Measurements from ENCODE around the gene FGD2. TPM values are rescaled to one million over a fixed set of nuclear protein-coding genes. Genes with fewer than 3 reads are reported as not detected.
A peak's percentile ranks its signal among the peaks of the same experiment; 100 is the strongest.
"Not testable (repeated sequence)": the region's sequence is repeated elsewhere in the genome, so short reads cannot be mapped to it uniquely, and the experiment has no call there.

Gene FGD2
- total RNA-seq, 1 donor from 2014 or later: not detected

DNA sequence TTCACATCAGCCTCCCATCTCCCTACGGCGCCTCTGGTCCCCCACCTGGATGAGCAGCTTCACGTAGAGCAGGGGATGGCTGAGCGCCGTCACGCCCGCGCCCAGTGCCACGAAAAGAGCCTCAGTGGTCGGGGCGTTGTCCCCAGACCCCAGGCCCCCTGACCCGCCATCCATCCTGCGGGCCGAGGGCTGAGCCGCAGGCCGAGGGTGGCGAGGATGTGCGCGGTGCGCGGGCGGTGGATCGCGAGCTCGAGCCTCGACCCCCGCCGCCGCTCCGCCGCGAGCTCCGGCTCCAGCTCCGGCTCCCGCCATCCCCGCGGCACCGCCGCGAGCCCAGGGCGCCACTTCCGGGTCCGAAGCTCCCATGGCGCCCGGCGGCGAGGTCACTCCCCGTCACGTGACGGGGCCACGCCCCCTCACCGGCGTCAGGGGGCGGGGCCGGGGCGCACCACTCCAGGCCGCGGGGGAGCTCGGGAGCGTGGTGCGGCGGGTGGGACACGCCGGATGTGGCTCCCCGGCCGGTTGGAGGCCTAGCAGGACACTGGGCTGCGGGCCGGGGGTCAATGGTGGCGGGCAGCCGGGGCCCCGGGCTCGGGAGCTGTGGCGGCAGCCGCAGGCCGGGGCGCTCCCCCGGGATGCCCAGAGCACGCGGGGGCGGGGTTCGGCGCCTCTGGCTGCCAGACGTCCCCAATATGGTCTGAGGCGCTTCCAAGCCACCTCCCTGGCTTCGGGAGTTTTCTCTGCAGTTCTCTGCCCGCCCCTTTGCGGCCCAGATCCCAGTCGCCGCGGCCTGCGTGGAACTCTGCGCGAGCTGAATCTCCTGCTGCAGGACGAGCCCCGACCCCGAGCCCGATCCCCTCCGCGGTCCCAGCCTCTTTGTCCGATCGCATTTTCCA is 19.4 kb upstream of the FGD2 start, which contains the start of gene MTCH1:
TSS of gene MTCH1 (minus strand) at position 389 of the 896 bp plus-strand sequence. CDS start at position 366, 23 bp downstream.
- Mint-ChIP-seq H3K36me3 (ENCODE audit: unreplicated experiment) (no peaks in the 10 kb centered on the region), H3K4me1 (ENCODE audit: unreplicated experiment) (peaks cover 17% of the 10 kb centered on the region)
- DNase-seq (ENCODE audit: extremely low spot score, unreplicated experiment): peak; percentile 97

DNA sequence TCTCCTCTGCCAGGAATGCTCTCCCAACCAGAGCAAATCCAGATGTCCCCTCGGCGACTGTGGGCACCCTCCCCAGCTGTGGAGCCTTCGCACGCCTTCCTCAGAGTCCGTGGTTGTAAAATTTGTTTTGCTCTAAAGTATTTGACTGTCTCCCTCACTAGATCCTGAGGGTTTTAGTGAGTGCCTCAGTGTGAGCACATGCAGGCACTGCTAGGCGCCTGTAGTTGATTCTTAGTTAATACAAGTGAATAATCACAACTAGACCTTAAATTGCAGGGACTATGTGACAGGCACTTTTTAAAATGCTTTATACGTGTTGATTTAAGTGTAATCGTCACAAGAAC is 18.8 kb upstream of the FGD2 start:
- Mint-ChIP-seq H3K4me3 (ENCODE audit: unreplicated experiment) (peak overlapping the region; percentile 88), H3K4me1 (ENCODE audit: unreplicated experiment) (peaks cover 15% of the 10 kb centered on the region), H3K27ac (ENCODE audit: unreplicated experiment) (peak overlapping the region; percentile 93), H3K9me3 (ENCODE audit: unreplicated experiment) (no peaks in the 10 kb centered on the region), H3K36me3 (ENCODE audit: unreplicated experiment) (no peaks in the 10 kb centered on the region), H3K27me3 (ENCODE audit: unreplicated experiment) (no peaks in the 10 kb centered on the region)
- TF ChIP-seq, protein P1, sequence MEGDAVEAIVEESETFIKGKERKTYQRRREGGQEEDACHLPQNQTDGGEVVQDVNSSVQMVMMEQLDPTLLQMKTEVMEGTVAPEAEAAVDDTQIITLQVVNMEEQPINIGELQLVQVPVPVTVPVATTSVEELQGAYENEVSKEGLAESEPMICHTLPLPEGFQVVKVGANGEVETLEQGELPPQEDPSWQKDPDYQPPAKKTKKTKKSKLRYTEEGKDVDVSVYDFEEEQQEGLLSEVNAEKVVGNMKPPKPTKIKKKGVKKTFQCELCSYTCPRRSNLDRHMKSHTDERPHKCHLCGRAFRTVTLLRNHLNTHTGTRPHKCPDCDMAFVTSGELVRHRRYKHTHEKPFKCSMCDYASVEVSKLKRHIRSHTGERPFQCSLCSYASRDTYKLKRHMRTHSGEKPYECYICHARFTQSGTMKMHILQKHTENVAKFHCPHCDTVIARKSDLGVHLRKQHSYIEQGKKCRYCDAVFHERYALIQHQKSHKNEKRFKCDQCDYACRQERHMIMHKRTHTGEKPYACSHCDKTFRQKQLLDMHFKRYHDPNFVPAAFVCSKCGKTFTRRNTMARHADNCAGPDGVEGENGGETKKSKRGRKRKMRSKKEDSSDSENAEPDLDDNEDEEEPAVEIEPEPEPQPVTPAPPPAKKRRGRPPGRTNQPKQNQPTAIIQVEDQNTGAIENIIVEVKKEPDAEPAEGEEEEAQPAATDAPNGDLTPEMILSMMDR (IDR thresholded peaks at IDR 0.05): no peak
- DNase-seq (ENCODE audit: extremely low spot score, unreplicated experiment): no peak

More for the DNA sequence above, 19.4 kb upstream of the FGD2 start, which contains the start of gene MTCH1:
- Mint-ChIP-seq H3K4me3 (ENCODE audit: unreplicated experiment) (peak within 1 kb of the TSS; percentile 88), H3K27ac (ENCODE audit: unreplicated experiment) (peak within 1 kb of the TSS; percentile 93), H3K27me3 (ENCODE audit: unreplicated experiment) (no peaks in the 10 kb centered on the region), H3K9me3 (ENCODE audit: unreplicated experiment) (no peaks in the 10 kb centered on the region)
- TF ChIP-seq, protein P1 (IDR thresholded peaks at IDR 0.05): no peak

DNA sequence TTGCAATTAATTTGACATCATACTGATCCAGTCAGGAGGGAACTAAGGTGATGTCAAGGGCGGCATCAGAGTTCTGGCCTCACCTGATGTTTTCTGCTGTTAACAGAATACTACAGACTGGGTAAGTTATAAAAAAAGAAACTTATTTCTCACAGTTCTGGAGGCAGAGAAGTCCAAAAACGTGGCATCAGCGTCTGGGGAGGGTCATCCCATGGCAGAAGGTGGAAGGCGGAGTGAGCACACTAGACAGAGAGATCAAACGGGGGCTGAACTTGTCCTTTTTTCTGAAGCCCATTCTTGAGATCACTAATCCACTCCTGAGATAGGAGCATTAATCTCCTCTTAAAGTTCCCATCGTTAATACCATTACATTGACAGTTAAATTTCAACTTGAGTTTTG is 16.2 kb upstream of the FGD2 start:
- Mint-ChIP-seq H3K36me3 (ENCODE audit: unreplicated experiment) (no peaks in the 10 kb centered on the region), H3K27ac (ENCODE audit: unreplicated experiment) (no peak overlapping the region), H3K9me3 (ENCODE audit: unreplicated experiment) (no peaks in the 10 kb centered on the region)

GRCh38 chr6:36990401-36990800 is 15.1 kb upstream of the FGD2 start:
- H3K27ac Mint-ChIP-seq (ENCODE audit: unreplicated experiment); H3K9me3 Mint-ChIP-seq (ENCODE audit: unreplicated experiment); H3K36me3 Mint-ChIP-seq (ENCODE audit: unreplicated experiment); H3K4me3 Mint-ChIP-seq (ENCODE audit: unreplicated experiment); H3K27me3 Mint-ChIP-seq (ENCODE audit: unreplicated experiment); DNase-seq (ENCODE audit: extremely low spot score, unreplicated experiment): not testable (repeated sequence)
- H3K4me1 Mint-ChIP-seq (ENCODE audit: unreplicated experiment): peaks cover 11% of the 10 kb centered on the region

More for the DNA sequence above, 16.2 kb upstream of the FGD2 start:
- Mint-ChIP-seq H3K4me1 (ENCODE audit: unreplicated experiment) (peaks cover 11% of the 10 kb centered on the region), H3K27me3 (ENCODE audit: unreplicated experiment) (no peaks in the 10 kb centered on the region), H3K4me3 (ENCODE audit: unreplicated experiment) (no peak overlapping the region)
- DNase-seq (ENCODE audit: extremely low spot score, unreplicated experiment): no peak
- TF ChIP-seq, protein P1 (IDR thresholded peaks at IDR 0.05): no peak

DNA sequence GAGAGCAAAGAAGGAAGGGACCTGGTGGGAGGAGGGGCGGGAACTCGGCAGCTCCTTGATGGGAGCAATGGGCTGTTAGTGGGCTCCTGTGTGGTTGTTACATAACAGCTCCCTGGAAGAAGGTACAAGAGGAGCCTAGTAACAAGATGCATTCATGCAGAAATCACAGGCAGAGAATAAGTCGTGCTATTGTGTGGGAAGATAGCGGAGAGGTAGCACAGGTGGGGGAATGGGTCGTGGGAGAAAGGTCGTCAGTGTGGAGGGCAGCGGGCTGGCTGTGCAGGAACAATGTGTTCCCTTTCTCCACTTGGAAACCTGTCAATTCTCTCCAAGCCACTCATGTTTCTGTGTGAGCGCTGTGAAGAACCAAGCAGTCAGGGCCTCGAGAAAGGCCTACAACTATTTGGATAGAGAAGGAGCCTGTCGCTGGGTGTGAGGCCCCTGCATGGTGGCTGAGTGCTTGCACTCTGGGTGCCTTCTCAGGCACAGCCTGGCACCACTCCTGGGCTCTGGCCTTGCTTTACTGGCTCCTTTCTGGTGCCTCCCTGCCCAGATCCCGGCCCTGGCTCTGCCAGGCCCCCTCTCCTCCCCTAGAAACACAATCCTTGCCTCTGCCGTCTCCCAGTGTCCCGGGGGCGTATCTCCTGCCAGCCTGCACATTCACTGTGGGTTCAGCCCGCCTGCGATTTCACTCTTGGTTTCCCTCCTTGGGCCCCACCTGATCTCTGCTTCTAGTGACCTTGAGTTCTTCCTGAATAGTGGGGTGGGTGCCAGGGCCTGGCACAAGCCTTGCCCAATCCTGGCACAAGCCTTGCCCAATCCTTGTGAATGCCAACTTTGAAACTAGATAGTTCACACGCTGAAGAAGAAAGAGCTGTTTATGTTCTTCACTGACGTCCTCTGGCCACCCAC is 7.4 kb upstream of the FGD2 start:
- H3K27ac Mint-ChIP-seq (ENCODE audit: unreplicated experiment): no peak overlapping the region
- DNase-seq (ENCODE audit: extremely low spot score, unreplicated experiment): no peak
- no peaks in the 10 kb centered on the region for H3K9me3 Mint-ChIP-seq (ENCODE audit: unreplicated experiment)
- H3K4me3 Mint-ChIP-seq (ENCODE audit: unreplicated experiment): no peak overlapping the region
- no peaks in the 10 kb centered on the region for H3K36me3 Mint-ChIP-seq (ENCODE audit: unreplicated experiment)
- TF ChIP-seq, protein P1 (IDR thresholded peaks at IDR 0.05): no peak
- H3K4me1 Mint-ChIP-seq (ENCODE audit: unreplicated experiment): peaks cover 6% of the 10 kb centered on the region
- peaks cover 14% of the 10 kb centered on the region for H3K27me3 Mint-ChIP-seq (ENCODE audit: unreplicated experiment)

All from osteocyte (in vitro differentiated cells).